Stimulated activated naive CD8-positive, alpha-beta T cell treated with anti-CD3 and anti-CD28 coated beads, Interleukin-15, Interleukin-2, amounts not matched to agents 100 U/mL and 50 U/mL, for 24 hours (primary cell): ENCODE results near the gene C3orf52.

Source experiments
- ATAC-seq: fragments of 150-1000 bp; cut with Tn5 transposase; one replicate; pipeline ENCODE4 v1.10.0; 2021
- DNase-seq: peaks from one replicate; pipeline ENCODE4 v3.0.0; 2021

C3orf52 gene

DNA sequence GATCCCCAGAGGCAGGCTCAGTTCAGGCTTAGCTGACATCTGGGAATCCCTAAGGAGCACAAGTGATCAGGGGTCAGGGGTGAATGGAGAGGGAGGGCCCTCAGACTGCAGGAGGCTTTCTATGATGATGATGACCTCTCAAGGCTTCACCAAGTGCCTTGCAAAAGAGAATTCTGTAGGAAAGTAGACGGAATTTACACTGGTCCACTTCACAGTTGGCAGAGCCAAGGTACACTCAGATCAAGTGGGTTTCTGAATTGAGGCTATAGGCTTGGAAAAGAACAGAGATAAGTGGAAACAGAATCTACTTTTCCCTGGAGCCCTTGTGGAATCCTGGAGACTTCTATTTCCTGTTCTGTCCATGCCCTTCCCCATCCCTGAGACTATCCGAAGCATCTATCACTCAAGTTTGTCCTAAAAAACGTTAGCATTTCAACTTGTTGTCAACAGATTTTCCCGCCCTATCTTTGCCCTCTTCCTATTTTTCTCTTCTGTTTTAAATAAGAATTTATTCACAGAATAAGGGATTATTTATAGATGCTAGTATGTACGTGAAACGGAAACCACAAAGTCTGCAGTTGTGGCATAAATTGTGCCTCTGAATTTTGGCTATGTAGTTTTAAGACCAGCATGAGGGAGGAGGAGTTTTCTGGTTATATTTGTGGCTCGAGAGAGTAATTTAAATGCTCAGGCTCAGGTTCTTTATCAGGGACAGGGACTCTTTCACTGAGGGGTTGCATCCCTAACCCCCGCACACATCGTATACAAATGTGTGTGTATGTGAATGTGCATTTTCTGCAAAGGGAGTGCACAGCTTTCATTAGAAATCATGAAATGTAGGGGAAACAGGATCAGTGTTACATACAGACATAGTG, 34.0 kb downstream of the C3orf52 start:
- DNase-seq (no peak), ATAC-seq (no peak)

DNA sequence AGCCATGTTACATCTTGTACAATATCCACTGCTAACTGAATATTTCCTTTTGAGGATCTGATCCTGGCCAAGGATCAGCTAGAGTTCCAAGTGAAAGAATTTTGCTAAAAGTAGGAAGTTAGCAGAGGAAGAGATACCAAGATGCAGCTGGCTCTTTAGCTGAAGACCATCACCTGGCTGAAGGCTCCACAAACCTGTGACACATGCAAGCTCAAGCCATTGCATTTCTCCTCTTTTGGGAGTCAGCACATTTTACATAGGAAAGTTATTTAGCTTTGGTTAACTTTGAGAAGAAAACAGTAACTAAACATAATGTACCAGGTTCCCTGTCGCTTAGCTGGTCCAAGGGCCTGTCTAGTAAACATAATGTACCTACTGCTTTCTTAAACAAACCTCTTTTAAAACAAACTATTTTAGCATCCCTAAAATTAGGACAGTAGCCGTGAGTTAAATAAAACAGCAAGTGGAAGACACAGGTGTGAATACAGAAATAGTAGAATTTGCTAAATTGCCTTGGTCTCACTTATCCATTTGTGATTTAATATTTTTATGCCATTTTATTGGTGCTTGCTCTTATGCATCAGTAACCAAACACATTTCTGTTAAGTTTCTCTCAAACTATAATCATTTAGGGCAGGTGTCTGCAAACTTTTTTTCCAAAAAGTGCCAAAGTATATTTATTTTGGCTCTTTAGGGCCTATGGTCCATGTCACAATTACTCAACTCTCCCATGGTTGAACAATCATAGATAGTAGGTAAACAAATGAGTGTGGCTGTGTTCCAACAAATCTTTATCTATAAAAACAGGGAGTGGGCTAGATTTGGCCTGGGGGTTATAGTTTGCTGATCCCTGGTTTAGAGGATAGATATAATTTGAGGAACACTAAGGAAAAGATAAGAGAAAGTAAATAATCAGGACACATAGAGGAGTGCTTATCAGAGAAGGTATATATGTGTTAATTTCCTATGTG, 35.7 kb downstream of the C3orf52 start:
- DNase-seq (no peak), ATAC-seq (no peak)

DNA sequence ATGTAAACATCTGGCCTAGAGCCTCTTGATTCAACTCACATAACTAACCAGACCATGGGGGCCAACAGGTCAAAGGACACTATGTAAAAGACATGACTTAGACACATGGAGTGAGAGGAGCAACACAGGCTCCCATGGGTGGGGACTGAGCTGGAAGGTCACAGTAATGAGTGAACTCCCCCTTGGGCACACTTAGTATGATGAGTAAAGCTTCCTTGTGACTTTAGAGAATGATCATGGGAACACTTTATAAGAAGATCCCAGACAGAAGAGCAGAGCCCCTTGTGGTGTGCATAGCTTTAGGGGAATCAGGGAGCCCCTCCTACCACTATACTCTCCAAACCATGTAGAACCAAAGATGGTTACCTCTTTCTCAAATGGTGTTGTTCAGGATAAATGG, 36.7 kb downstream of the C3orf52 start:
- no peak for DNase-seq
- ATAC-seq: no peak

DNA sequence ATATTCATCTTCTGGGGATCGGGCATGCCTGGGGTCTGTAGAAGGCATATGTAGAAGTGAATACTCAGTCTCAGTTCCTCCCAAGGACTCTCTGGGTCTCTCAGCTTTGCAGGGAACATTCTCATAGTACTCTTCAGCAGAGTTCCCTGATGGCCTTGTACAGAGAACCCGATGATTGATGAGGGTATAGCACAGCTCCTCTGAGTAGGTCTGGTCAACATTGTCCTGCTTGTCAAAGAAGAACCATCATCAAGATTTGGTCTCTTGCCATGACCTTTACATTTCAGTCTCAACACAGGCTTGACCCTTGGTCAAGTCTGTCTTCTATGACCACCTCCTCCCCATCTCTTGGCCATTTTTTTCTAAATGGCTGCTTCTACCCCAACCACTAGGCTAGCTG, 37.4 kb downstream of the C3orf52 start:
- ATAC-seq: no peak
- DNase-seq: no peak

DNA sequence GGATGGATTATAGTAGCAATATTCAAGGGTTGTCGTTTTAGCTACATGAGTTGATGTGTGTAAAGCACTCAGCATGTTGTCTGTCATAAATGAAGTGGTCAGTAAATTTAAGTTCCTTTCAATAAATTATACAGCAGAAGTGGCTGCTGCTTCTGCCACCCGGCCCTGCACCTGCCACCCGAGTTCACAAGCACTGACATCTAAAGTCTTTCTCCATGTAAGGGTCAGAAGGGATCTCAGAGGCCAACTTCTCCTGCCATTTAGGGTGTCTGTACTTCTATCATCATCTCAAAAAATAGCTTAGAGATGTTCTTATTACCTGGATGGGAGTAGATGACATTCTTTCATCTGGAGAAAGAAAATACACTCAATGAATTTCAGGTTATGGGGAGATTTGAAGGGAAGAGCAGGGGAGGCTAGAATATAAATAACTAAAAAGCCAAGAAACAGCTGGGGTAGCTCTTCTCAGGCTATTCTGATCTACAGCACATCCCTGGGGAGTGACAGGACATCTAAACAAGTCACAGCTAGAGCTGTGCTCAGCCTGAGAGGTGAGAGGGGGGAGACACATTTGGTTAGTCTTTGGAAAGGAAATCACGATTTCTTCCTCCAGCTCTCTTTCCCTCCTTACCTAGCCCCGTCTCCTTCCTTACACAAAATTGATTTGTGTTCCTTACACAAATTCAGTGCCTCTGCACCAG, 38.9 kb downstream of the C3orf52 start:
- ATAC-seq (no peak), DNase-seq (no peak)

DNA sequence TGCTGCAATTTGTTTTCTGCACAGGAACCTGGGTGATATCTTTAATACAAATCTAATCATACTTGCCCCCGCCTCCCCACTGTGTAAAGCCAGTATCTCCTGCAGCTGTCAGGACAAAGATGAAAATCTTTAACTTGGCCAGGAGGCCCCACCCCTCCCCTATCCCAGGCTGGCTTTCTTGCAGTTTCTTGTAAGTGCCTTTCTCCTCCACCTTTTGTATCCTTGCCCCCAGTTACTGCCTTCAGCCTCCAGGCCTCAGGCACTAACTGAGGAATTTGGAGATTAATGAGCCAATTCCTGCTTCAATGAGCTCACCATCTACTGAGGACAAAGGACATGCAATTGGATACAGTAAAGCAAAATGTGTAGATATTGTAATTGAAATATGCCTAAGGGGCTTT, 40.3 kb downstream of the C3orf52 start:
- ATAC-seq: no peak
- DNase-seq: no peak

DNA sequence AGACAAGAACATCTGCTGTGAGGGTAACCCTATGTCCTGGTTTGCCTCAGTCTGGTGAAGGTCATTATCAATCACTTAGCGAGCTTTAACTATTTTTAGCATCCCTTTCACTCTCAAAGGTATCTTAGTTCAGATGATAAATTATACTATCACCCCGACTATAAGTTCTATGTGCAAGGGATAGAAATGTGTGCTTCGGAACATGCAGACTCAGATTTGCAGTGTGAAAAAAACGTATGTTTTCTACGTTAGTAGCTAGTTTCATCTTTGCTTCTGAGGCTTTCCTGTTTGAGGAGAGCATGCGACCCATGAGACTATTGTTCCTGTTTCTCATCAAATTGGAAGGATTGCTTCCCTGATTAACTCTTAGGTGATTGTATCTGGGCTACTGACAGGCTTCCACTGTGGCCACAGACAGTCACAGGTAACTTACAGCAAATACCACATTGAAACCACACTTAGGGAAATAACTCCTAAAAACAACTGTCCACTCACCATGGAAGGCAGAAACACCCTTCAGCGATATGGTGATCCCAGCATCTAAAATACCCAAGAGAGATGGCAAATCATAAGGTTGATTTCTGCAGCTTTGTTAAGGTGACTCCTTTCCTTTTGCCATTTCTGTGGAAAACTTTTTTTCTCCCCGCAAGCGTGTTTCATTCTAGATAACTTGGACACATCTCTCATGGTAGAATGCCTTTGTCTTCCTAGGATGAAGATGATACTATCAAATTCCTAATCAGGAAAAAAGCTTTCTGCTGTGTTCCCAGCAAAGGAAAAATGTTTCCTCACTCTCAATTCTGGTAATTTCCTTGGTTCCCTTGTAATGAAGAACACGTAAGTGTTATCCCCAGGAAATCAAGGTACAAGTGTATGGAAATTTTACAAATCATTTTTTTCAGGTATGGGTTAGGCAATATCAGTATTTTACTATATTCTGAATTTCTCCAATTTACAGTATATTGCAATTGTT, 41.6 kb downstream of the C3orf52 start:
- DNase-seq (no peak), ATAC-seq (no peak)

DNA sequence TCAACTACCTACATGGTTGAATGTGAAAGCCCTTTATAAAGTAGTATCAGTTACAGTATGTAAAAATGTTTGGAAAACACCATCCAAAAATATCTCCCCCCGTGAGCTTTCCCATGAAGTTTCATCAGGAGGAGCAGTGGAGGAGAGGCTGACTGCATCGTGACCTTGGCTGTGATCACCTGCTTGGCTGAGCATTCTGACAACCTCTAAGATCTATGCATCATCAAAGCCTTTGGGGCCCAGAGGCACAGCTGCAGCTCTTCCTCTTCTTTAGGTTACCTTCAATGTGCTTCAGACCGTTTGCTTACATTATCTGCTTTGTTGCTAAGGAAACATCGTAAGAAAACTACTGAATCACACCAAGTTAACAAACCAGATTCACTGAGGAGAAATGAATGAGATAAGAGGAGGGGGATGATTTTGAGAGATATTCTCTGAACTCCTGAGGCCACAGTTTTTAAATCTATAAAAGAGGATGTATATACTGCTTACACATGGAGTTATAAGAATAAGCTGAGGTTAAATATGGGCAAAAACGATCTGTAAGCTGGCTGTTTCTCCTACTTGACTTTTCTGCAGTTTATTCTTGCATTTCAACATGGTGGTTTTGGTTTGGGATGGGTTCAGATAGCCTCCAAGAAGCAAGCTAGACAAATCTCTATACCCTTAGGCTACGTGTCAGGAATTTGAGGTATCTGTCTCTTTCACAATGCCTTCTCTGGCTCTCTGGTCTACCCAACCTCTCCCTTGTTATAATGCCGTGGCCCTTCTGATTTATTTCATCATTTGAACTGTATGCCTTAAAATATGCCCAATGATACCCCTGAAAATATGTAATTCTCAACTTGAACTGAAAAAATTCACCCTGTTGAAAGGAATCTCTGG, 42.9 kb downstream of the C3orf52 start:
- DNase-seq (peak; percentile 45), ATAC-seq (peak; percentile 79)

DNA sequence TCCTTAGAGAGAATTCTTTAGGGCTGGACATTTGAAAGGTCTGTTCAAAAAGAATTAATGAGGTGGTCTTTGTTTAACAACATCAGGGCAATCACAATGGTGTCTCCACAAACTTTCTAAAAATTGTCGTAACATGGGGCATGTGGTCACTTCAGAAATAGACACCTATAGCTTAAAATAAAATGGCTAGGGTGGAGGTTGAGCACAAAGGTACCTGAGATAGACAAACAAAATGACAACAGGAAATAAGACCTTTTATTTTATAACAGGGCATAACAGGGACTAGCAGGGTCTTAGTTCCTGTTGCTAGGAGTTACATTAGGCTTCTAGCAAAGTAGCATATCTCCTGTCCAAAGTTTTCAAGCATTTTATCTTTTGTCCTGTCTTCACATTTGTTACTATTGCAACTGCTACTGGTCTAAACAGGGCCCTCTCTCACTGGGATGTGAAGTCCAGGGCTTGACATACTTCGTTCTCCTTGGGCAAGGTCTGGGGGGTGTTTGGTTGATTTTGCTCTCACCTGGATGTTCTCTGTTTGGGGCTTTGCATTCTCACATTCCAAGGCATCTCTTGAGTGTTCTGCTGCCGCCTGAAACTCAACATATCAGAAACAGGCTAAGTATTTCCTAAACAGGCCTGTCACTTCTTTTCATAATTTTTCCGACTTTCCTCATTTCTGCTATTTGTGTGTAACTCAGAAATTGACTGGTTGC, 43.9 kb downstream of the C3orf52 start:
- ATAC-seq: no peak
- no peak for DNase-seq

DNA sequence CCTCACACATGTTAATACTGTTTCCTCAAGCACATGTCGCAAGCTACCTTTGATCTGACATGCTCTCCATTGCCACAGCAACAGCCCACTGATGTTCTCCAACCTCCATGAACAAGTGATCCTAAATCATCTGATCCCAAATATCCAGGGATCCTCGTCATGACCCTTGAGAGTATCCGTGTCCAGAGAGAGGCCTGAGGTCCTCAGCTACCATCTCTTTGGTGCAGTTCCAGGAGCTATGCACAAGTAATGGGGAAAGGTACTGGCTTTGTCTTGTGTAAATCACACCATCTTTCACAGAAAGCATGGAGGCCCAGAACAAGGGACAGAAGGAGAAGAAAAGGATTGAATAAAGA, 44.4 kb downstream of the C3orf52 start:
- no peak for ATAC-seq
- no peak for DNase-seq

DNA sequence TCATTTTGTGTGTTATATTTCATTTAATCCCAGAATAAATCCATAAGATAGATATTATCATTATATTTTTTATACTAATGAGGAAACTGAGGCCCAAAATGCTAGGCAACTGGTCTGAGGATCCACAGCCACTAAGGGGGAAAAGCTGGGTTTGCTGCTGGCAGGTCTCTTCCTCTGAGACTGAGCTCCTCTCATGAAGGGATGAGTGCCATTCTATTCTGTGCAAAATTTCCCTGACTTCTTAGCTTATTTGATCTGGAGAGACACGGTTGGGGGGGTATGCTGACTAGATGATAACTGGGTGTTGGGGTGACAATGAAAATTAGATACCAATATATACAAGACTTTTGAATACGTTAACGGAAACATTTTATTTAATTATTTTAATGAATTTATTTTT, 44.9 kb downstream of the C3orf52 start:
- DNase-seq (no peak), ATAC-seq (no peak)

DNA sequence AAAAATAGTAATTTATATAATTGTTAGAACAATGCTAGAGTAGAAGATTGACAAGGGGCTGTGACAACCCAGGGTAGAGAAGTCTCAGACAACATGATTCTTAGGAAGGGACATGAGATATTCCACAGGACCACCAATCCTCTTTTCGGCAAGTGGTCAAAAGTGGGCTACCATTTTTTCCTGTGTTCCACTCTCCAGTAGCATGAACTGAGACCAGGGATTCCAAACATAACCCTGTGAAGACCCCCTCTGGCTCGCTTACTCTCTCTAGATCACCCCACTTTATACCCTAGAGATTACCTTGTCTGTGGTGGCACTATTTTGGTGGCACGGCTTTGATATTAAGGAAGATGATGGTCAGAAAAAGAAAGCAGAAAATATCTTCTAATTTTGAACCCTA, 45.9 kb downstream of the C3orf52 start:
- no peak for DNase-seq
- ATAC-seq: no peak

DNA sequence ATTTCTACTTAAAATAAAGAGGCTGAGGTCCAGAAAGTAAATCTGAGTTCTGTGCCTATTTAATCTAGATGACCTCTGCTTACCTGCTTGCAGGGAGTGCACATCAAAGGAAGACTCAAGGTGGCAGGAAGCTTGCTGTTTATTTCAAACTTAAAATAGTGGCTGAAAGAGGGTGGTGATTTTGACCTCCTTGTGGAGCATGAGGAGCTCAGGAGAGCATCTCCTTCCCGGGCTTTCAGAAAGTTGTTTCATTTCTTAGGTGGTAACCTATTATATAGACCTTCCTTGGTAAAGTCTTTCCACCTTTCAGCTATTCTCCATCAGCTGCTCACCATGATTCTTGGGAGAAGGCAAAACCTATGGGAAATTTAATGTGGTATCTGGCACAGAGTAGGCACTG, 46.4 kb downstream of the C3orf52 start:
- no peak for DNase-seq

DNA sequence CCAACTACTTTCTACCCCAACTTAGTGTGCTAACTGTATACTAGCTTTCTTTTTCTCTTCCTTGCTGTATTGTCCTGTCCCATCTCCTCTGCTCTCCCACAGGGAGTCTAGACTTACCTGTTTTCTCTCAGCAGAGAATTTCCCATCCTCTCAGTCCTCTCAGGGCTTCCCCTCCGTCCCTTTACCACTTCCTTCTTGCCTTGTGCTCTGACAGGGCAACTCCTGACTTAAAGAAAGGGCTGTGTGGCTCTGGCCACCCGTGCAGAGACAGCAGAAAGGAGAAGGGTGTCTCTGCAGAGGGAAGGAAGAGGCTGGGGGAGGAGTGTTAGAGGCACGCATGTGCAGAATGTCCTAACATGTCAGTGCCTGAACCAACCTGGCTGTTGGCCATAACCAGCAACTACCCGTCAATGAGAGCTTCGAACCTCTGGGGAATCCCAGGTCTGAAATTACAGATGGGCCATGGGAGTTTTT, 46.8 kb downstream of the C3orf52 start, which contains the start of gene GCSAM:
TSS of gene GCSAM (minus strand) at position 274 of the 474 bp plus-strand sequence. CDS start at position 146, 128 bp downstream.
- ATAC-seq (peak; percentile 82), DNase-seq (peak; percentile 64)

More for the DNA sequence above, 46.4 kb downstream of the C3orf52 start:
- ATAC-seq: no peak

DNA sequence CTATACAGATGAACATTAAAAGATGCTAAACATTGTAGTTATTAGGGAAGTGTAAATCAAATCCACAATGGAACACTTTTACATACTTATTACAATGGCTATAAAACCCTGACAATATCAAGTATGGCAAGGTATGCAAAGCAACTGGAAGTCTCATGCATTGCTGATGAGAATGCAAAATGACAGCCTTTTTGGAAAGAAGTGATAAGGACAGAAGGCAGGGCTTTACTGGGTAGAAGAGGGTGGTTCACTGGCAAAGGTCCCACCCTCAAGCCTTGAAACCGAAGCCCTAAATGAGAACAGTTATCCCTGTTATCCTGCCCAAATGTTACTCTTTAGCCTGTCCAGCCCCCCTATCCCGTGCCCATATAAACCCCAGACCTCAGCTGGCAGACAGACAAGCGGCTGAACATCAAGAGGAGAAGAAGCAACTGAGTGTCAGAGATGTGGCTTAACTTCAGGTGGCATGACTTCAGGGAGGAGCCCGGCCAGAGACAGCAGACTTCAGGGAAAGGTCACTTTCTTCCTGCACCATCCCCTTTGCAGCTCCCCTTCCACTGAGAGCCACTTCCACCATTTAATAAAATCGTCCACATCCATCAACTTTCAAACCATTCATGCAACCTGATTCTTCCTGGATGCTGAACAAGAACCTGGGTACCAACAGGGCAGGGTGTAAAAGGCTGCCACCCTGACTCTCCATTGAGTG, 47.6 kb downstream of the C3orf52 start:
- DNase-seq (no peak), ATAC-seq (no peak)

DNA sequence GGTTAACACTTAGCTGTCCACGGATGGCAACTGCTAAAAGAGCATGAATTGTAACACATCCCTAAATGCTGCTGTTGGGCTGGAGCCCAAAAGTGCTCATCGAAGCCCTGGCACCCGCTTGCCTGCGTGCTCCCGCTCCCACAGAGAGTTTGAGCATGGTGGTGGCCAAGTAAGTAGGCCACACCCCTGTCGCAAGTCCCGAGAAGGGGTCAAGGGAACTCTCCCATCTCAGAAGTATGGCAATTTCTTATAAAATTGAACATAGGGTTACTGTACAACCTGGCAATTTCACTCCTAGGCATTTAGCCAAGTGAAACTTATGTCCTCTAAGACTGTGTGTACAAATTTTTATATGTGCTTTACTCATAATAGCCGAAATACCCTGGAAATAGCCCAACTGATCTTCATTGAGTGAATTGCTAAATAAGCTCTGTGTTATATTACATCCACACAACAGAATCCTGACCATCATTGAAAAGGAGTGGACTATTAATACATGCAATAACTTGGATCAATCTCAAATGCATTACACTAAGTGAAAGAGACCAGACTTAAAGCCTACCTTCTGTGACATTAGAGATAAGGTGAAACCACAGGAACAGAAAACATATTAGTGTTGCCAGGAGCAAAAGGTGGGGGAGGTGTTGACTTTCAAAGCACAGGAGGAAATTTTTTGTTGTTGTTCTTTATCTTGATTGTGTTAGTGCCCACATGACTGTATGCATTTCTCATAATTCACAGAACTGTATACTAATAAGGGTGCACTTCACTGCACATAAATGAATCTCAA, 48.3 kb downstream of the C3orf52 start:
- ATAC-seq (peak; percentile 47), DNase-seq (no peak)

DNA sequence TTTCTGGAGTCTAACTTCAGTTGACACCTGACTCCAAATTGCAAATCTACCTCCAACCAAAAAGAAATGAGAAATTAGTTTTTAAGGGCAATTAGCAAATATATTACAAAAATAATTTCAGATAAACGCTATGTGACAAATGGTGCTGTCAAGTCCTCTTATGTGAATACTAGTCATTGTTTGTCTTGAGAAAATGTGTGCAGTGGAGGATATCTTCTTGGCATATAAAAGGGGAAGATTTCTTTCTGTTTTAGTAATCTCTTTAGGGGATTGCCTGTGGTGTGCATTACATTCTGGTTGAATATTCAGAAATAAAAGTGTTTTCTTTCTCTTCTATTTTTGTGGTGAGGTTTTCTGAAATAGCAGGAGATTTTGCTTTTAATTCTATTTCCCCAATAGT, 49.9 kb downstream of the C3orf52 start:
- no peak for DNase-seq
- no peak for ATAC-seq
